ENCODE measurements around the gene ZNF620. TPM values are rescaled to one million over a fixed set of nuclear protein-coding genes. Genes with fewer than 3 reads are reported as not detected.

Gene ZNF620
- 1 to 10 TPM in 1 of 2 experiments, under 1 TPM in 1; 0.82 to 1.0 TPM for total RNA-seq
- polyA plus RNA-seq (2013, experiment 1 of 2) = 1.5 TPM
- 1.6 TPM for polyA plus RNA-seq (2013, experiment 2 of 2)
- 1.2 to 11.9 (median 4.8) reads per million in 172 experiments for total RNA-seq

DNA sequence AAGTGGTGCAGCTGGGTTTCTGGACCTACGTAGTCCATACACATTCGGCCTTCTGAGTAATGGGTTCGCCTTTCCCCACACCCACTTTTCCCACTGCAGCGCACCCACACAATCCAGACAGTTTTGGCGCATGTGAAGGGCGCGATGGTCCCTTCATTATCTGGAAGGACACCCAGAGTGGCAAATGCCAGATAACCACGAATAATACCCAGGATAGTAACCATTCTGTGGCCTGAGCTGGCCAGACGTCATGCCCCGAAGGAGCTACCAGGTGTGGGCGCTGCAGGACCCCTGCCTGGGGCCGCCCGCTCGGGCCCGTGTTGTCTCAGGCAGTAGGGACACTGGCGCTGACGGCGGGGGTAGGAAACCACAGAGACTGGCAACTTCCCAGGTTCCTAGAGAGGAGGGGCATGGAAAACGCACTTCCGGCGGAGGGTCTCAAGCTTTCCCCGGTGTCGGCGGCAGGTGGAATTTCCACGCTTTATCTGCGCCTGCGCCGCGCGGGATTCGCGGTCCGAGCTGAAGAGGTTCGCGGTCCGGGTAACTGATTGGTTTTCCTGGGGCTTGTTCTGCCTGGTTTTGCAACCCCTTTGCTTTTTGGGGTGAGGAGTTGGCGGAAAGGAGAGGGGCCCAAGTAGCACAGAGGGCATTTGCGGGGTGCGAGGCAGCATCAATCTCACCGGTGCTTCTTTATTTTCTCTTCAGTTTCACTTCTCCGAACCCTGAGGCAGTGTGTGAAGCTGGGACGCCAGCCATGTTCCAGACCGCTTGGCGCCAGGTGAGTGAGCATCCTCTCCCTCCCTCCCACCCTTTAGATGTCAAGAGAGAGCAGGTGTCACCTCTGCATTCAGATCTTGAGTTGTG, at the start of gene ZNF620:
Gene ZNF620 (plus strand): TSS at position 441 of the 864 bp plus-strand sequence. CDS start 314 bp downstream, at position 755.
- Mint-ChIP-seq H3K36me3 (ENCODE audit: low read depth) (peaks cover 4% of the 10 kb centered on the region), H3K4me1 (ENCODE audit: low read depth) (peaks cover 23% of the 10 kb centered on the region), H3K4me3 (peak within 1 kb of the TSS; percentile 97), H3K27ac (peak within 1 kb of the TSS; percentile 70), H3K27me3 (no peaks in the 10 kb centered on the region), H3K9me3 (no peaks in the 10 kb centered on the region)
- Histone ChIP-seq H3K27me3 (ENCODE audit: control insufficient read depth in 1 of 2, insufficient read depth in 2 of 2, low read length in 2 of 2) (no peaks in the 10 kb centered on the region), H3K9me3 (ENCODE audit: control insufficient read depth in 1 of 2, insufficient read depth in 1 of 2, low read length in 2 of 2) (no peaks in the 10 kb centered on the region), H3K36me3 (ENCODE audit: insufficient read depth, low read length) (no peaks in the 10 kb centered on the region), H3K4me3 (ENCODE audit: low read length) (peak within 1 kb of the TSS; percentile 83), H3K4me1 (ENCODE audit: insufficient read depth, low read length) (peaks cover 7% of the 10 kb centered on the region), H3K27ac (ENCODE audit: low read depth in 1 of 2, low read length in 2 of 2) (no peak within 1 kb of the TSS)
- intact Hi-C loops (cut with DNase I, micrococcal nuclease) = no loop called here
- DNase-seq (peak; percentile 5 to 73 (median 36)), ATAC-seq (ENCODE audit: poor library complexity) (peak; percentile 69)
- POLR2A ChIA-PET = interaction anchor here (0.6 to 2.1 kb wide), 8 partner anchors 19 to 693 kb away, joined by 3 to 16 read pairs (median 6); partner anchors contain the start of genes CTNNB1, RPL14, ZNF619 and ZNF621
- TF ChIP-seq, protein P1, sequence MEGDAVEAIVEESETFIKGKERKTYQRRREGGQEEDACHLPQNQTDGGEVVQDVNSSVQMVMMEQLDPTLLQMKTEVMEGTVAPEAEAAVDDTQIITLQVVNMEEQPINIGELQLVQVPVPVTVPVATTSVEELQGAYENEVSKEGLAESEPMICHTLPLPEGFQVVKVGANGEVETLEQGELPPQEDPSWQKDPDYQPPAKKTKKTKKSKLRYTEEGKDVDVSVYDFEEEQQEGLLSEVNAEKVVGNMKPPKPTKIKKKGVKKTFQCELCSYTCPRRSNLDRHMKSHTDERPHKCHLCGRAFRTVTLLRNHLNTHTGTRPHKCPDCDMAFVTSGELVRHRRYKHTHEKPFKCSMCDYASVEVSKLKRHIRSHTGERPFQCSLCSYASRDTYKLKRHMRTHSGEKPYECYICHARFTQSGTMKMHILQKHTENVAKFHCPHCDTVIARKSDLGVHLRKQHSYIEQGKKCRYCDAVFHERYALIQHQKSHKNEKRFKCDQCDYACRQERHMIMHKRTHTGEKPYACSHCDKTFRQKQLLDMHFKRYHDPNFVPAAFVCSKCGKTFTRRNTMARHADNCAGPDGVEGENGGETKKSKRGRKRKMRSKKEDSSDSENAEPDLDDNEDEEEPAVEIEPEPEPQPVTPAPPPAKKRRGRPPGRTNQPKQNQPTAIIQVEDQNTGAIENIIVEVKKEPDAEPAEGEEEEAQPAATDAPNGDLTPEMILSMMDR (IDR thresholded peaks at IDR 0.05) = peak; percentile 31
- CTCF ChIA-PET = interaction anchor here (0.6 to 1.9 kb wide), 6 partner anchors 10 to 197 kb away, joined by 3 to 6 read pairs (median 4); partner anchors contain the start of genes EIF1B, RPL14 and ZNF619

DNA sequence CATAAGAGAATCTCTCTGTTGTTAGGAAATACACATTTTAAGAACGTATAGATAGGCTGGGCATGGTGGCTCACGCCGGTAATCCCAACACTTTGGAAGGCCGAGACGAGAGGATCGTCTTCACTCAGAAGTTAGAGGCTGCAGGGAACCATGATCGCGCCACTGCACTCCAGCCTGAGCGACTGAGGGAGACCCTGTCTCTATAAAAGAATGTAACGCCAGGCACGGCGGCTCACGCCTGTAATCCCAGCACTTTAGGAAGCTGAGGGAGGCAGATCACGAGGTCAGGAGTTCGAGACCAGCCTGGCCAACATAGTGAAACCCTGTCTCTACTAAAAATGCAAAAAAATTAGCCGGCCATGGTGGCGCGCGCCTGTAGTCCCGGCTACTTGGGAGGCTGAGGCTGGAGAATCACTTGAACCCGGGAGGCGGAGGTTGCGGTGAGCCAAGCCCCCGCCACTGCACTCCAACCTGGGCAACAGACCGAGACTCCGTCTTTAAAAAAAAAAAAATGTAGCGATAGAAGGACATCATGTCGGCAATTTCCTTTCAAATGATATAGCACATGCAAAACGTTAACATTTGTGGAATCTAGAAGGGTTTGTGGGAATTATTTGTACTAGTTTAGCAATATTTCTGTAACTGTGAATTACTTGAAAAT, 49.4 kb upstream of the ZNF620 start:
- DNase-seq (no peak), ATAC-seq (ENCODE audit: poor library complexity) (no peak)
- ChIA-PET POLR2A (interaction anchor here (0.7 to 2.4 kb wide), 12 partner anchors 9 to 1506 kb away, joined by 3 to 22 read pairs (median 6); partner anchors contain the start of genes CTNNB1, EIF1B, ULK4 and ZNF619), CTCF (no interaction called here)
- H3K9me3 Mint-ChIP-seq = no peaks in the 10 kb centered on the region
- Histone ChIP-seq H3K36me3 (ENCODE audit: insufficient read depth, low read length) (peaks cover 32% of the 10 kb centered on the region), H3K27me3 (ENCODE audit: control insufficient read depth in 1 of 2, insufficient read depth in 2 of 2, low read length in 2 of 2) (no peaks in the 10 kb centered on the region), H3K4me1 (ENCODE audit: insufficient read depth, low read length) (peaks cover 44% of the 10 kb centered on the region), H3K9me3 (ENCODE audit: control insufficient read depth in 1 of 2, insufficient read depth in 1 of 2, low read length in 2 of 2) (no peaks in the 10 kb centered on the region), H3K4me3 (ENCODE audit: low read length) (peak overlapping the region; percentile 85), H3K27ac (ENCODE audit: low read depth in 1 of 2, low read length in 2 of 2) (peak overlapping the region; percentile 78 to 92)
- peak overlapping the region; percentile 91 for H3K27ac Mint-ChIP-seq
- TF ChIP-seq, protein P1 (IDR thresholded peaks at IDR 0.05) = no peak
- intact Hi-C loops (cut with DNase I, micrococcal nuclease) = loop anchor here (5.0 to 10.0 kb wide), 3 partner anchors 1072 to 1508 kb away; partner anchors contain the start of genes SCN11A (in 1 of the 2), SLC25A38 (in 1 of the 2), ULK4 (in 1 of the 2) and WDR48 (in 1 of the 2)
- H3K4me1 Mint-ChIP-seq (ENCODE audit: low read depth) = peaks cover 59% of the 10 kb centered on the region
- H3K27me3 Mint-ChIP-seq = no peaks in the 10 kb centered on the region
- H3K36me3 Mint-ChIP-seq (ENCODE audit: low read depth) = peaks cover 51% of the 10 kb centered on the region
- H3K4me3 Mint-ChIP-seq = peak overlapping the region; percentile 90

All from CD4-positive, alpha-beta T cell (primary cell).